A673 (cell line): ENCODE measurements around the gene APOBEC3A. TPM values are rescaled to one million over a fixed set of nuclear protein-coding genes. Genes with fewer than 3 reads are reported as not detected.
"Not testable (repeated sequence)": the region's sequence is repeated elsewhere in the genome, so short reads cannot be mapped to it uniquely, and the experiment has no call there.

Experiments
- BruUV-seq: library from RNA; stranded (reverse); fragments of 400-500 nt; replicated peaks from 2 replicates; lab custom pipeline; 2021; lab: Mats Ljungman, UMichigan
- CTCF ChIA-PET: fragments of 300-600 bp; sonication (Branson Sonifier 250); formaldehyde crosslinking; loops from one replicate; lab custom pipeline; 2022; ENCODE audit warnings: antibody characterized with exemption; lab: Charles Lee
- POLR2A ChIA-PET: fragments of 300-600 bp; sonication (Branson Sonifier 250); formaldehyde crosslinking; loops from one replicate; lab custom pipeline; 2022; ENCODE audit warnings: antibody characterized with exemption; ENCODE audit not compliant: low non-redundant PET; lab: Charles Lee
- DNase-seq: peaks from one replicate; pipeline ENCODE4 v3.0.0-alpha.2; 2015; ENCODE audit warnings: low spot score
- H3K27ac ChIP-seq: fragments of 200-600 bp; sonication (generic); 2 replicates; pipeline ENCODE4 v1.5.1; 2016; ENCODE audit warnings: mixed run types, low read depth, mild to moderate bottlenecking, mixed read lengths, antibody characterized with exemption, low read length; ENCODE audit not compliant: poor library complexity, severe bottlenecking
- H3K27me3 ChIP-seq: fragments of 200-600 bp; sonication (generic); replicated peaks from 2 replicates; pipeline ENCODE4 v1.6.1; 2017; ENCODE audit warnings: mixed run types, low read depth, mild to moderate bottlenecking, mixed read lengths, antibody characterized with exemption, low read length; ENCODE audit not compliant: insufficient read depth, poor library complexity
- H3K36me3 ChIP-seq: fragments of 200-600 bp; sonication (generic); 2 replicates; pipeline ENCODE4 v1.6.1; 2016; ENCODE audit warnings: mixed run types, mild to moderate bottlenecking, mixed read lengths, antibody characterized with exemption, low read length; ENCODE audit not compliant: insufficient read depth, poor library complexity, severe bottlenecking
- H3K4me1 ChIP-seq: fragments of 200-600 bp; sonication (generic); 2 replicates; pipeline ENCODE4 v1.6.1; 2017; ENCODE audit warnings: mixed run types, mild to moderate bottlenecking, mixed read lengths, antibody characterized with exemption, low read length; ENCODE audit not compliant: insufficient read depth, poor library complexity, severe bottlenecking
- H3K4me3 ChIP-seq: fragments of 200-600 bp; sonication (generic); 2 replicates; pipeline ENCODE4 v1.5.1; 2016; ENCODE audit warnings: low read depth, mixed run types, mild to moderate bottlenecking, mixed read lengths, low read length; ENCODE audit not compliant: poor library complexity, severe bottlenecking
- H3K9me3 ChIP-seq: fragments of 200-600 bp; sonication (generic); 2 replicates; pipeline ENCODE4 v1.6.1; 2016; ENCODE audit warnings: mixed run types, low read depth, mild to moderate bottlenecking, mixed read lengths, antibody characterized with exemption, low read length; ENCODE audit not compliant: poor library complexity, severe bottlenecking
- EZH2 ChIP-seq: fragments of 200-600 bp; sonication (generic); IDR thresholded peaks from 2 replicates; pipeline ENCODE4 v1.6.1; 2017; ENCODE audit warnings: borderline replicate concordance, low read depth, mild to moderate bottlenecking, mixed read lengths, antibody characterized with exemption, low read length; ENCODE audit not compliant: poor library complexity, severe bottlenecking
- intact Hi-C: fragments of 100-400 bp; cut with micrococcal nuclease; formaldehyde crosslinking; loops from one replicate; pipeline ENCODE4 v1.10.0; 2022; ENCODE audit not compliant: unreplicated experiment
- total RNA-seq: library from RNA; stranded (reverse); gene quantifications from 2 replicates; pipeline ENCODE4 v1.2.3, GENCODE V29; 2021
- TF ChIP-seq, protein P1 (sequence below): fragments of 300-800, 200-600 bp; sonication (generic); conservative IDR thresholded peaks from 2 replicates; pipeline ENCODE4 v1.5.1; 2017; ENCODE audit warnings: low read depth, mild to moderate bottlenecking, antibody characterized with exemption, low read length, moderate library complexity, mixed read lengths

APOBEC3A gene
- total RNA-seq, 1 experiment from 2014 or later = not detected

DNA sequence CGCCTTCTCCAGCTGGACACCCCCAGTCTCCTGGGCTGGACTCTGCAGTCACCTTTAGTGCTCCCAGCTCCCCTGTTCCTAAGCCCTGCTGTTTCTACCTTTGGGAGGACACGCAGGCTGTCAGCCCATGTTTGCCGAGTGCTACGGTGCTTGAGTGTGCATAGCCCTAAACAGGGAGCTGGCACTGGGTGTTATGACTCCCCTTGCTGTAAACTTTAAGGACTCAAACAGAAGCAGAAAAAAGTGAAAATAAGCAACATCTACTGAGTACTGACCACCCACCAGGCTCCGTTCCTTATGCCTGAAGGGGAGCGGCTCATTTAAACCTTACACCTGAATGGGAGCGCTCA is 17.4 kb downstream of the APOBEC3A start:
- POLR2A ChIA-PET = no interaction called here
- no TSS peak for BruUV-seq
- intact Hi-C loops = no loop called here
- no peak for DNase-seq
- H3K4me1 ChIP-seq = no peaks in the 10 kb centered on the region
- TF ChIP-seq EZH2 = no peak
- TF ChIP-seq, protein P1, sequence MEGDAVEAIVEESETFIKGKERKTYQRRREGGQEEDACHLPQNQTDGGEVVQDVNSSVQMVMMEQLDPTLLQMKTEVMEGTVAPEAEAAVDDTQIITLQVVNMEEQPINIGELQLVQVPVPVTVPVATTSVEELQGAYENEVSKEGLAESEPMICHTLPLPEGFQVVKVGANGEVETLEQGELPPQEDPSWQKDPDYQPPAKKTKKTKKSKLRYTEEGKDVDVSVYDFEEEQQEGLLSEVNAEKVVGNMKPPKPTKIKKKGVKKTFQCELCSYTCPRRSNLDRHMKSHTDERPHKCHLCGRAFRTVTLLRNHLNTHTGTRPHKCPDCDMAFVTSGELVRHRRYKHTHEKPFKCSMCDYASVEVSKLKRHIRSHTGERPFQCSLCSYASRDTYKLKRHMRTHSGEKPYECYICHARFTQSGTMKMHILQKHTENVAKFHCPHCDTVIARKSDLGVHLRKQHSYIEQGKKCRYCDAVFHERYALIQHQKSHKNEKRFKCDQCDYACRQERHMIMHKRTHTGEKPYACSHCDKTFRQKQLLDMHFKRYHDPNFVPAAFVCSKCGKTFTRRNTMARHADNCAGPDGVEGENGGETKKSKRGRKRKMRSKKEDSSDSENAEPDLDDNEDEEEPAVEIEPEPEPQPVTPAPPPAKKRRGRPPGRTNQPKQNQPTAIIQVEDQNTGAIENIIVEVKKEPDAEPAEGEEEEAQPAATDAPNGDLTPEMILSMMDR = no peak
- H3K27me3 ChIP-seq = no peaks in the 10 kb centered on the region
- no peak overlapping the region for H3K27ac ChIP-seq
- no peaks in the 10 kb centered on the region for H3K9me3 ChIP-seq
- CTCF ChIA-PET = interaction anchor here (0.6 kb wide), 1 partner anchor 105 kb away, joined by 5 read pairs; no protein-coding TSS in a partner anchor
- no peak overlapping the region for H3K4me3 ChIP-seq
- H3K36me3 ChIP-seq = no peaks in the 10 kb centered on the region

- CTCF ChIA-PET, DNase-seq, H3K4me1 ChIP-seq, H3K4me3 ChIP-seq, H3K9me3 ChIP-seq, H3K27me3 ChIP-seq, POLR2A ChIA-PET, H3K36me3 ChIP-seq, intact Hi-C loops, BruUV-seq, H3K27ac ChIP-seq: not testable (repeated sequence)
These were observed 19.9 kb downstream of the APOBEC3A start for GRCh38 chr22:38977289-38977688.

GRCh38 chr22:38980587-38980986 is 23.2 kb downstream of the APOBEC3A start:
- CTCF ChIA-PET = interaction anchor here (0.6 kb wide), 1 partner anchor 22 kb away, joined by 5 read pairs; no protein-coding TSS in a partner anchor
- H3K36me3 ChIP-seq, H3K4me1 ChIP-seq, DNase-seq, H3K27me3 ChIP-seq, BruUV-seq, POLR2A ChIA-PET, H3K9me3 ChIP-seq, H3K27ac ChIP-seq, H3K4me3 ChIP-seq, intact Hi-C loops: not testable (repeated sequence)

GRCh38 chr22:38981005-38981991 is 23.9 kb downstream of the APOBEC3A start:
- H3K4me3 ChIP-seq = peak overlapping the region; percentile 31
- BruUV-seq = no TSS peak
- intact Hi-C loops = no loop called here

More at GRCh38 chr22:38981005-38981991, 23.9 kb downstream of the APOBEC3A start:
- CTCF ChIA-PET = interaction anchor here (0.6 kb wide), 2 partner anchors 22 to 25 kb away, joined by 3 to 5 read pairs; no protein-coding TSS in a partner anchor
- Histone ChIP-seq H3K9me3 (no peaks in the 10 kb centered on the region), H3K4me1 (peaks cover 9% of the 10 kb centered on the region), H3K27me3 (no peaks in the 10 kb centered on the region), H3K27ac (peak overlapping the region; percentile 40), H3K36me3 (no peaks in the 10 kb centered on the region)
- peak; percentile 52 for DNase-seq
- TF ChIP-seq, protein P1 = peak; percentile 50
- no peak for TF ChIP-seq EZH2
- POLR2A ChIA-PET = interaction anchor here (0.6 kb wide), 1 partner anchor 322 kb away, joined by 3 read pairs; no protein-coding TSS in a partner anchor
